Measurements from ENCODE around the gene PET100. TPM values are rescaled to one million over a fixed set of nuclear protein-coding genes. Genes with fewer than 3 reads are reported as not detected.

The PET100 gene
- total RNA-seq, 1 donor from 2014 or later: 75.6 TPM

DNA sequence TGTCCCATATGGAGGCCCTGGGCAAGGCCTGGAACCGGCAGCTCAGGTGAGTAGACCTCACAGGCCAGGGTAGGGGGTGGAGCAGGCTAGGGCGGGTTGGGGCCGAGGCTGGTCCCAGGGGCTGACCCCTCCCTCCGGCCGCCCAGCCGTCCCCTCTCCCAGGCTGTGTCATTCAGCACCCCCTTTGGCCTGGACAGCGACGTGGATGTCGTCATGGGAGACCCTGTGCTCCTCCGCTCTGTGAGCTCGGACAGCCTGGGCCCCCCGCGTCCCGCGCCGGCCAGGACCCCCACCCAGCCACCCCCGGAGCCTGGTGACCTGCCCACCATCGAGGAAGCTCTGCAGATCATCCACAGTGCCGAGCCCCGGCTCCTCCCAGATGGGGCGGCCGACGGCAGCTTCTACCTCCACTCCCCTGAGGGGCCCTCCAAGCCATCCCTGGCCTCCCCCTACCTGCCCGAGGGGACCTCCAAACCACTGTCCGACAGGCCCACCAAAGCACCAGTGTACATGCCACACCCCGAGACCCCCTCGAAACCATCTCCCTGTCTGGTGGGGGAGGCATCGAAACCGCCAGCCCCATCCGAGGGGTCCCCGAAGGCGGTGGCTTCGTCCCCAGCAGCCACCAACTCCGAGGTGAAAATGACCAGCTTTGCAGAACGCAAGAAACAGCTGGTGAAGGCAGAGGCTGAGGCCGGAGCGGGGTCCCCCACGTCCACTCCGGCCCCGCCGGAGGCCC is 17.9 kb upstream of the PET100 start:
- no peak for DNase-seq (ENCODE audit: low spot score)

DNA sequence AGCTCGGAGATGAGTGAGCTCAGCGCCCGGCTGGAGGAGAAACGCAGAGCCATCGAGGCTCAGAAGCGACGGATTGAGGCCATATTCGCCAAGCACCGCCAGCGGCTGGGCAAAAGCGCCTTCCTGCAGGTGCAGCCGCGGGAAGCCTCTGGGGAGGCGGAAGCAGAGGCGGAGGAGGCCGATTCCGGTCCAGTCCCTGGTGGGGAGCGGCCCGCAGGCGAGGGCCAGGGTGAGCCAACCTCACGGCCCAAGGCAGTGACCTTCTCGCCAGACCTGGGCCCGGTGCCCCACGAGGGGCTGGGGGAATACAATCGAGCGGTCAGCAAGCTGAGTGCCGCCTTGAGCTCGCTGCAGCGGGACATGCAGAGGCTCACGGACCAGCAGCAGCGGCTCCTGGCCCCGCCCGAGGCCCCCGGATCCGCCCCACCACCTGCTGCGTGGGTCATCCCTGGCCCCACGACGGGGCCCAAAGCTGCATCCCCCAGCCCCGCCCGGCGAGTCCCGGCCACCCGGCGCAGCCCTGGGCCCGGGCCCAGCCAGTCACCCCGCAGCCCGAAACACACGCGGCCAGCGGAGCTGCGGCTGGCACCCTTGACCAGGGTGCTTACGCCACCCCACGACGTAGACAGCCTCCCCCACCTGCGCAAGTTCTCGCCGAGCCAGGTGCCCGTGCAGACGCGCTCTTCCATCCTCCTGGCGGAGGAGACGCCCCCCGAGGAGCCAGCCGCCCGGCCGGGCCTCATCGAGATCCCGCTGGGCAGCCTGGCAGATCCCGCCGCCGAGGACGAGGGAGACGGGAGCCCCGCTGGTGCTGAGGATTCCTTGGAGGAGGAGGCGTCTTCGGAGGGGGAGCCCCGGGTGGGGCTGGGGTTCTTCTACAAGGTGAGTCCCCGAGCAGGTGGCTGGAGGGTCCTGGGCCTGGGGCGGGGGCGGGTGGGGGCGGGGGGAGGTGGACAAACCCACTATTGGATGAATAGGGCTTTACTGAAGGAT is 17.0 kb upstream of the PET100 start:
- DNase-seq (ENCODE audit: low spot score): peak; percentile 44
- ATAC-seq: no peak

More for the DNA sequence above, 17.9 kb upstream of the PET100 start:
- no peak for ATAC-seq

DNA sequence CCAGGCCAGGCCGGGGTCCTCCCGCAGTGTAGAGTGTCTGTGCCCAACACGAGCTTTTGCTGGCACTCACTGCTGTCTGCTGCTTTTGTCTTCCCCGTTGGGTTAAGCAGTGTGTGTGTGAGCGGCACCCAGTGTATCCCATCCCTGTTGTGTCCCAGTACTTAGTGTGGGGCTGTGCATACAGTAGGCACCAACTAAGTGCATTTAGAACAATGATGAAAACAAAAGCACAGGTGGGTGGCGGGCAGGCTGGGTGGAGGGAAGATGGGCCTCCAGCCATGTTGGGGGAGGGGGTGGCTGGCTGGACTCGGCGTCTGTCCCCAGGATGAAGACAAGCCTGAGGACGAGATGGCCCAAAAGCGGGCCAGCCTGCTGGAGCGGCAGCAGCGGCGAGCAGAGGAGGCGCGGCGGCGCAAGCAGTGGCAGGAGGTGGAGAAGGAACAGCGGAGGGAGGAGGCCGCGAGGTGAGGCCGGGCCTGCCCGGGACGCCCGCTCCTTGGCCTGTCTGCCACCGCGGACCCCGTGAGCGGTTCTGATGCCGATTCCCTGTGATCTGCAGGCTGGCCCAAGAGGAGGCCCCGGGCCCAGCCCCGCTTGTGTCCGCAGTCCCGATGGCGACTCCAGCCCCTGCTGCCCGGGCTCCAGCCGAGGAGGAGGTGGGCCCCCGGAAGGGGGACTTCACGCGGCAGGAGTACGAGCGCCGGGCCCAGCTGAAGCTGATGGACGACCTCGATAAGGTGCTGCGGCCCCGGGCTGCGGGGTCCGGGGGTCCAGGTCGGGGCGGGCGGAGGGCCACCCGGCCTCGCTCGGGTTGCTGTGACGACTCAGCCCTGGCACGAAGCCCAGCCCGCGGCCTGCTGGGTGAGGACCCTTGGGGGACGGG is 14.5 kb upstream of the PET100 start:
- DNase-seq (ENCODE audit: low spot score) (no peak), ATAC-seq (no peak)

DNA sequence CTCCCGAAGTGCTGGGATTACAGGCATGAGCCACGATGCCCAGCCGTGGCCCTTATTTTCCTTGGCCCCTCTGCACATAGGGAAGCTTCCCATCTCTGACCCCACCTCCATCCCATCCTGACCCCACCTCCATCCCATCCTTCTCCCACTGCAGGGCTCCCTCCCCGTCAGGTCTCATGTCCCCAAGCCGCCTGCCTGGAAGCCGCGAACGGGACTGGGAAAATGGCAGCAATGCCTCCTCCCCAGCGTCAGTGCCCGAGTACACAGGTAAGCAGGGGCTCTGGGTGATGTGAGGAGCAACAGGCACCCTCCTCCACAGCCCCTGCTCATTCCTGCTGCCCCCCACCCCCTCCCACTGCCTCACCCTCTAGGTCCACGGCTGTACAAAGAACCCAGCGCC is 12.4 kb upstream of the PET100 start:
- DNase-seq (ENCODE audit: low spot score) (no peak), ATAC-seq (no peak)

DNA sequence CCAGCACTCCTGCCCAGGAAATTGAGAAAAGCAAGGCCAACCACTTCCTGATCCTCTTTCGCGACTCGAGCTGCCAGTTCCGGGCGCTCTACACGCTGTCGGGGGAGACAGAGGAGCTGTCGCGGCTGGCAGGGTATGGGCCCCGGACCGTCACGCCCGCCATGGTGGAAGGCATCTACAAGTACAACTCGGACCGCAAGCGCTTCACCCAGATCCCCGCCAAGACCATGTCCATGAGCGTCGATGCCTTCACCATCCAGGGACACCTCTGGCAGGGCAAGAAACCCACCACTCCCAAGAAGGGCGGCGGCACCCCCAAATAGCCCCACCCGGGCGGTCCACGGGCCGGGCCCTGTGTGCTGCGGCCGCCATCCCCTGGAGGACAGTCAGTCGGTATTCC is 11.9 kb upstream of the PET100 start:
- DNase-seq (ENCODE audit: low spot score) (no peak), ATAC-seq (no peak)

GRCh38 chr19:7618348-7618747 is 11.2 kb upstream of the PET100 start:
- ATAC-seq: peak; percentile 53
- DNase-seq (ENCODE audit: low spot score): peak; percentile 93

- DNase-seq (ENCODE audit: low spot score): peak; percentile 95
- peak; percentile 74 for ATAC-seq
Measured at GRCh38 chr19:7618771-7619510, 10.7 kb upstream of the PET100 start.

- ATAC-seq (peak; percentile 31), DNase-seq (ENCODE audit: low spot score) (peak; percentile 73)
Measured at GRCh38 chr19:7619671-7620441, 9.7 kb upstream of the PET100 start.

GRCh38 chr19:7620442-7621412 is 8.9 kb upstream of the PET100 start:
- no peak for DNase-seq (ENCODE audit: low spot score)
- ATAC-seq: no peak

DNA sequence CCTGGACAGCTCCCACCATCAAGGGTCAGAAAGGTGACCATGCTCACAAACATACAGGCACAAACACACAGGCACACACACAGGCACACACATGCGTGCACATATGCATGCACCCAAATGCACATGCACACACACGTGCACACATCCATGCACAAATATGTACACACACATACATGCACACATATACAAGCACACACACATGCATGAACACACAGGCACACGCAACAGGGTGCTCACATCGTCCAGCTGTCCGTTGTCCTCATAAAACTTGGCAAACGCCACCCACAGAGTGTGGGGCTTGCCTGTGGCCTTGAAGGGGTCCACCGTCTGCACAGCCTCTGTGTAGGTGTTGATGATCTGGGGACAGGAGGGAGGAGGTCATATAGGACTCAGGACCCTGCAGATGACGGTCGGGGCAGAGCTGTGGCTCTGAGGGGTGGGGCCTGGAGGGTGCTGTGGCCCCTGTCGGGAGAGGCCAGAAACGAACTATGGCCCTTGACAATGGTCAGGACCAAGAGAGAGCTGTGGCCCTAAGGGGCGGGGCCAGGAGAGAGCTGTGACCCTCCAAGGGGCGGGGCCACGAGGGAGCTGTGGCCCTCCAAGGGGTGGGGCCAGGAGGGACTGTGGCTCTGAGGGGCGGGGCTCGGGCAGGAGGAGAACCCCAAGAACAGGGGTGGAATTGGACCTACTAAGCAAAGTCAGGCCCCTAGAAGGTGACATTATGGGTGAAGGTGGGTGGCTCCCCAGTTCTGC is 6.5 kb upstream of the PET100 start:
- ATAC-seq (no peak), DNase-seq (ENCODE audit: low spot score) (no peak)

GRCh38 chr19:7623725-7624603 is 5.6 kb upstream of the PET100 start:
- DNase-seq (ENCODE audit: low spot score) (no peak), ATAC-seq (no peak)

DNA sequence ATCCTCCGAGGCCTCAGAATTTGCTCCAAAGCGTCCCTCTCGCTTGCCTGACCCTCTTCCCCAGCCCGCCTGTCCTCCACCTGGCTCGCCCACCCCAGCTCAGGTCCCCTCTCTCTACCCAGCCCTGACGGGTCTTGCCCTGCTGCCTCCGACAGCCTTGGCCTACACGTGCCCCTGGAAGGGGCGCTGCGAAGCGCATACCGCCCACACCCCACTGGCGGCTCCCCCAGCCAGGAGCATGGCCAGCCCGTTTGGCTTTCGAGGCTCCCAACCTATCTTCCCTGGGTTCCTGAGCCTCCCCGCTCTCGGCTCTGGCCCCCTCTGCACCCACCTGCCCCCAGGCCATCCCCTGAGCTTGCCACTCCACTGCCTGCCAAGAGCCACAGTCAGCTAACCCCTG is 4.8 kb upstream of the PET100 start:
- ATAC-seq (no peak), DNase-seq (ENCODE audit: low spot score) (no peak)

DNA sequence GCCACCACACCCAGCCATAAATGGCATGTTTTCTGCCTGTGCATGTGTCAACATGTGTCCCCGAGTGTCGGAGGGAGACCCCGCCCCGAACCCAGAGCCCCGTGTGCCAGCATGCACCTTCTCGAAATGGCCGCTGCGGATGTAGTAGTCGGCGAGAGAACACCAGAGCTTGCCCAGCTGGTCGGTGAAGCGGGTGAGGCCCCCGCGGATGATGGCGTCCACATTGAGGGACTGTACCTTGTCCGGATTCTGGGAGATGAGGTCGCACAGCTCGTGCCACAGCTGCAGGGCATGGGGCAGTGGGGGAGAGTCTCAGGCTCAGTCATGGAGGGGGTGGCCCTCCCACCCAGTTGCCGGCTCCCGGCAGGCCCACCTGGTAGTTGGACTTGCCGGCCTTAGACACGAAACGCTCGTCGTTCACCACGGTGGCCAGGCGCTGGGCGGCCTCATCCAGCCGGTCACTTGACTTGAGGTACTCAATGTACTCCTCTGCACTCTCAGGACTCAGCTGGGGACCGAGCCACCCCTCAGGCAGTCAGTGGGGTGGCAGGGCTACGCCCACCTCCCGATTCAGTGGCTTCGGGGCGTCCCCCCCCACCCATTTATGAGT is 3.7 kb upstream of the PET100 start:
- DNase-seq (ENCODE audit: low spot score) (no peak), ATAC-seq (no peak)

DNA sequence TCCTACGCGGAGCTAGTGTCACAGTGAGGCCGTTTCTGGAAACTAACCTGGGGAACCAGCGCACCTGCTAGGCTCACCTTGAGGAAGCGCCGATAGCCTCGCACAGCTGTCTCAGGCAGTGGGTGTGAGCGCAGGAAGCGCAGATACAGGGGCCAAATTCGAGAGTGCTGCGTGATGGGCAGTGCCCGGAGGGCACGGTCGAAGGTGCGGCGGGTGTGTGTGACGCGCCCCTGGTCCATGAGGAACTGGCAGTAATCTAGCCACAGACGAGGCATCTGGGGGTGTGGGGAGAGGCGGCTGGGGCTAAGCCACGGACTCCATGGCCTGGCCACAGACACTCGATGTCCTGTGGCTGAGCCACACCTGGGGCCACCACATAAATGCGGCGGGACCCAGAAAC is 2.4 kb upstream of the PET100 start:
- DNase-seq (ENCODE audit: low spot score): no peak
- ATAC-seq: no peak

DNA sequence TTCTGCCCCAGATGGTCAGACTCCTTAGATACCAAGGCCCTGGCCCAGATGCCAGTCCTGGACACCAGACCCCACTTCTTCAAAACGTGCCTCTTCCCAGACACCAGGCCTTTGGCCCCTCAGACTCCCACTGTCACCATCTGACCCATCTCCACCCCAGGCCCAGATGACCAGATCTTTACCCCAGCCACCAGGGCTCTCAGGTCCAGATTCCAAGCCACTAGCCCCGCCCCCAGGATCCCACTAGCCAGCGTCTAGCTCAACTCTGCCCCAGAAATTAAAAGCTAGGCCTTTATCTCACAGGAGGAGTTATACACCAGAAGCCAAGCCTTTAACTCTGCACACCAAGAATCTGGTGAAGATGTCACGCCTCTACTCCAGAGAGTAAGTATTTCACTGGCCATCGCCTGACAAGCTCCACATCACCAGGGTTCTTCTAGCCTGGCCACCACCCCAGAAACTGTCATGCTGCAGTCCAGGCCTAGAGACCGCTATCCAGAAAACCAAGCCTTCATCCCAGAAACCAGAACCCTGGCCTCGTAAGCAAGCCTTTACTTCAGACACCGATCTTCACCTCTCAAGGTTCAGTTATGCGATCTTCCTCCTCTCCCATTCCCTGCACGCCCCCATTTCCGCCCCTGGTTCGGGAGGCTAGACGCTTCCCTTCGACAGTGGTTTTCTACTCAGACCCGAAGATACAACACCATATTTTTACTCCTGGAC is 843 bp upstream of the PET100 start:
- ATAC-seq: no peak
- DNase-seq (ENCODE audit: low spot score): no peak

Measured in left lobe of liver (tissue), 2 donors.